DMS 273 treated with DMSO at 0.1 percent for 48 hours (cell line): ENCODE results near the gene NFATC3.

Source experiments
- DNase-seq: peaks from one replicate; lab custom pipeline; 2025; lab: John Stamatoyannopoulos, UW

NFATC3 gene

DNA sequence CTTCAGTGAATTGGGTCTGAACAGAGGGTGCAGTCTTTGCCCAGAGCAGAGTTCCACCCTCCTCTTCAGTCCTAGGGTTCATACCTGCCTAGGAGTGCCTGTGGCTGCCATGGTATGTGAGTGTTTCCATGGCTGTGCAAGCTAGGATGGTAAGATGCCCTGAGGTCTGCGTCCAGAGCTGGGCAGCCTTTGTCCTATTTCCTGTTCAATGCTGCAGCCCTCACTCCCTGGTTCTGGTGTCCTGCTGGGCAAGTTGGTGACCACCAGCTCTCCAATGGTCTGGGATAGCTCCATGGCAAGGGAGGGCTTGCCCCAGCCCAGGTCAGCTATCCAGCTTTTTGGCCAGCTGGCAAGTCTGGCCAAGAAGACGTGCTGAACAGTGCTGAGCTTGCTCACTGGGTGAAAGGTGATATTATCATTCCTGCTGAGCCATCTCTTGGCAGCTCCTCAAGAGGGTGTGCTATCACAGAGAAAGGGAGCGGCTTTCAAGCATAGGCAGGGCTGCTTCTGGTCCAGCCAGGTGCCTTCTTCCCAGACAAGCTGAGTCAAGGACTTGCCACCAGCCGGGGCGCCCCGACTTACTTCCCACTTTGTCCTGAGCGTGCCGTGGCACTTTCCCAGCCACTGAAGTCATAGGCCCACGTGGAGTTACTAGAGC lies 13.0 kb upstream of the NFATC3 start:
- no peak for DNase-seq

DNA sequence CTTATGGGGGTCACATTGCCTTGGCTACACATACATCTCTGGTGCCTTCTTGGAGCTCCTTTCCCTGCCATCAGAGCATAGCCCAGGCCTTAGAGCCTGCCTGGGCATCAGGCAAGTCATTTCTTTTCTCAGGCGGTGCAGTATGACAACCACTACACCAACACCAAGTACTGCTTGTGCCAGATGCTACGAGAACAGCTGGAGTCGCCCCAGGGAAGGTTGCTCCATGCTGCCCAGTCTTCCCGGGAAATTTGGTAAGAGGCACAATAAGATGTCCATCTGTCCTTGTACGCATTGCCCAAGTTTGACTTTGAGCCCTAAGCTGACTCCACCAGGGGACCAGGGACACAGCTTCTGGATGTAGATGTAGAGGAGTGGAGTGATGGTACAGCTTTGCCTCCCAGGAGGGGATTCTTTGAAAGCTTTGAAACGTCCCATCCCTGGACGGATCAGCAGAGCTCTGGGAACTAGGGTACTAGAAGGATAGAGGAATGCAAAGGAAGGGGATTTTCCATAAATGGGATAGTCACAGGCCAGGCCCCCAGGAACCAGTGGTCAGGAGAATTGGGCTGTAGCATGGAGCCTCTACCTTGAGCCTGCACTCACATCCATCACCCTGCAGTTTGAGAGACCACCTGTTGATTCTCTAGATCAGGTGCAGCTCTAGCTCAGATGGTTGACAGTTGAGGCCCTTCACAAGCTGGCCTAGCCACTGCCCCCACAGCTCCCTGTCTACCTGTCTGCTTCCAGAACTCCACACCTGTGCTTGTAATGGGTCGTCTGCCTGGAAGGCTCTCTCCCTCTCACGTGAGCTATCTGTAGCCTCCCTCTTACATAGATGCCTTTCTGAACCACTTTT lies 11.0 kb upstream of the NFATC3 start:
- DNase-seq: no peak

DNA sequence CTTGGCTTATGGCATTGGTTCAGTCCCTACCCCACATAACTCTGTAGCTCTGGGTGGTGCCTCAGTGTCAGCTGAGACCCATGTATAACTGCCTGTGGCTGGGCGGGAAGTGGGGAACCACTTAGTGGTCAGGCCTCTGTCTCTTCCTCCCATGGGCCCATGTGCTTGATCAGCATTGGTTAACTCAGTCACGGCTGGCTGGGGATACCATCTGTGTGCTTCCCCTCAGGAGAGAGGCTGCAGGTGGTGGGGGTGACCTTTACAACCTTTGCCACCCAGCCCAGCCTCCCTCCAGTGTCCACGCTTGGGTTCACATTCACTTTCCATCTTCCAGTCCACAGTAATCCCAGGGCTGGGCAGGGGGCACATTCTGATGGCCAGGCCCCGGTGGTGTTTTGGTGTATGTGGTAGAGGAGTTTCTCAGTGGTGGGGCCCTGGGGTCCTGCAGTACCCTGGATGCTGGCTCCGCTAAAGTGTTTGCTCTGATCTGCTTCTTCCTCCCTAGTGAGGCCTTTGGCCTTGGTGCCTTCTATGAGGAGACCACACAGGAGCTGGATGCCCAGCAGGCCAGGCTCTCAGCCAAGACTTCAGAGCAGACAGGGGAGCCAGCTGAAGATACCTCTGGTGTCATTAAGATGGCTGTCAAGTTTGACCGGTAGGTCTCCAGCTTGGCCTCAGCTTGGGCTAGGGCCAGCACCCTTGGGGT lies 10.2 kb upstream of the NFATC3 start:
- DNase-seq: no peak

DNA sequence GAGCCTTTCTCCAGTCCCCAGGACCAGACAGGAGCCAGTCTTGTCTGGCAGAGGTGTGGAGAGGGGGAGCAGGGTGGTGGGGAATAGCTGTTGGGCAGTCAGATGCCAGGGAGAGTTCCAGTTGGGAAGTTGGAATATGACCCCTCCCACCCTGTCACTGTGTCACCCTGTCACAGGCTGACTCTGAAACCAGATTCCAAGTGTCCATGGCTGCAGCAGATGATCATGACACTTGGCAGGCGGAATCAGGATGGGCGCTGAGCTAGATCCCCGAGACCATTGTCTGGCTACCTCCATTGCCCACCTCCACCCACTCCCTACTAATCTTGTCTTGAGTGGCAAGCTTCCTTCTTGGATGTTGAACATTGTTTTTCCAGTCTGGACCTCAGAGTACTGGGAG lies 9.2 kb upstream of the NFATC3 start:
- no peak for DNase-seq

DNA sequence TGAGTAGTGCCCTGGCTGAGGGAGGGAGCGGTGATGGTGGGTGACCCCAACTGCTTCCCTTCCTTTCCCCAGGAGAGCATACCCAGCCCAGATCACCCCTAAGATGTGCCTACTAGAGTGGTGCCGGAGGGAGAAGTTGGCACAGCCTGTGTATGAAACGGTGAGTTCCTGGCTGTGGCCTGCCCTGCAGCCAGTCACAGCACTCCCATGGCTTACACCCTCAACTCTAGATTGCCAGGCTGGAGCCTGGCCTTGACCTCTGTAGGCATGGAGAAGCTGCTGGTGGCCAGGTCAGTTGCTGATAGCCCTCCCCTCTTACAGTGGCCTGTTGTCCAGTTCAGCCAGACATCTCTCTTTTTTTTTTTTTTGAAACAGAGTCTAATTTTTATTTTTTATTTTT lies 8.6 kb upstream of the NFATC3 start:
- no peak for DNase-seq

DNA sequence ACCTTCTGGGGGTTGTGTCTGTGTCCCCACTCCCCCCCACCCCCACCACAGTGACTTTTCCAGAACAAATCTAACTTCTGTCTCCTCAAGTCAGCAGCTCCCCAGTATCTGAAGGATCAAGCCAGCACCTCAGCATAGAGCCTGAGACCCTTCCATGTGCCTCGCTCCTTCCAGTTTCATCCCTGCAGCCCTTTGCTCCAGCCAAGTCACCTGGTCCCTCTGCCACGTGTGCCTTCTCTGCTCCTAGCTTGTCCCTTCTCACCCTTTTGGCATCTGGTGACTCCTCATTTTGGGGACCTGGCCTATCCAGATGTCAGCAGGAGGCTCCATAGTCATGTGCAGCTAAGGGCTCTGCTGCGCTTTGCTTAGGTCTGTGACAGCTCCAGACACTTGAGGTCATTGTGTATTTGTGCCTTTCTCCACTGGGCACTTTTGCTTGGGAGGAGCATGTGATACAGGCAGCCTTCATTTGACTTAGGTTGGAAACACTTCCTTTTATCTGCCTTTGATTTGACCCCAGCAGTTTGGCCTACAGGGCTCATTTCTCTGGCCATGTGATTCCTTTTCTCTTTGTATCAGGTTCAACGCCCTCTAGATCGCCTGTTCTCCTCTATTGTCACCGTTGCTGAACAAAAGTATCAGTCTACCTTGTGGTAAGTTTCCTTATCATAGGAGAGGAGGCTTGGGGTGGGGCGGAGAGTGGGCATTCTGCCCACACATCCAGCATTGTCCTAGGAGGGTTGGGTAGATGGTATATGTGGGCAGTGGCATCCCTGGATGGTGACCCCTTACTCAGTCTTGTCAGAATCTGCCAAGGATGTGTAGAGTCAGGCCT lies 7.1 kb upstream of the NFATC3 start:
- no peak for DNase-seq

DNA sequence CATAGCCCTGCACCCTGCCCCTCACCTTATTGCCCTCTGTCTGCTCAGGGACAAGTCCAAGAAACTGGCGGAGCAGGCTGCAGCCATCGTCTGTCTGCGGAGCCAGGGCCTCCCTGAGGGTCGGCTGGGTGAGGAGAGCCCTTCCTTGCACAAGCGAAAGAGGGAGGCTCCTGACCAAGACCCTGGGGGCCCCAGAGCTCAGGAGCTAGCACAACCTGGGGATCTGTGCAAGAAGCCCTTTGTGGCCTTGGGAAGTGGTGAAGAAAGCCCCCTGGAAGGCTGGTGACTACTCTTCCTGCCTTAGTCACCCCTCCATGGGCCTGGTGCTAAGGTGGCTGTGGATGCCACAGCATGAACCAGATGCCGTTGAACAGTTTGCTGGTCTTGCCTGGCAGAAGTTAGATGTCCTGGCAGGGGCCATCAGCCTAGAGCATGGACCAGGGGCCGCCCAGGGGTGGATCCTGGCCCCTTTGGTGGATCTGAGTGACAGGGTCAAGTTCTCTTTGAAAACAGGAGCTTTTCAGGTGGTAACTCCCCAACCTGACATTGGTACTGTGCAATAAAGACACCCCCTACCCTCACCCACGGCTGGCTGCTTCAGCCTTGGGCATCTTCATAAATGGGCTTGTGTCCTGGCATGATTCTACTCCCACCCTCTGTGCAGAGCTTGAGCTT lies 6.3 kb upstream of the NFATC3 start:
- no peak for DNase-seq

DNA sequence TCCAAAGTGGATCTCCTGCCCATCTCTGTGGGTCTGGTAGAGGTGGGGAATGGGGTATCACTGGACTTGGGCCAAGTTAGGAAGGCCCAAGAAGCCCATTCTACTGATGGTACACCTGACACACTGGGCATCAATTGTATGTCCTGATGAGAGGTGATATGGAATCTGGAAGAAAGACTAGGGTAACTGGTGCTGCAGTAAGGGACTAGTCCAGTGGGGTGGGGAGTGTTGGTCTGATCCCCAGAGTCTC lies 5.9 kb upstream of the NFATC3 start:
- DNase-seq: no peak

DNA sequence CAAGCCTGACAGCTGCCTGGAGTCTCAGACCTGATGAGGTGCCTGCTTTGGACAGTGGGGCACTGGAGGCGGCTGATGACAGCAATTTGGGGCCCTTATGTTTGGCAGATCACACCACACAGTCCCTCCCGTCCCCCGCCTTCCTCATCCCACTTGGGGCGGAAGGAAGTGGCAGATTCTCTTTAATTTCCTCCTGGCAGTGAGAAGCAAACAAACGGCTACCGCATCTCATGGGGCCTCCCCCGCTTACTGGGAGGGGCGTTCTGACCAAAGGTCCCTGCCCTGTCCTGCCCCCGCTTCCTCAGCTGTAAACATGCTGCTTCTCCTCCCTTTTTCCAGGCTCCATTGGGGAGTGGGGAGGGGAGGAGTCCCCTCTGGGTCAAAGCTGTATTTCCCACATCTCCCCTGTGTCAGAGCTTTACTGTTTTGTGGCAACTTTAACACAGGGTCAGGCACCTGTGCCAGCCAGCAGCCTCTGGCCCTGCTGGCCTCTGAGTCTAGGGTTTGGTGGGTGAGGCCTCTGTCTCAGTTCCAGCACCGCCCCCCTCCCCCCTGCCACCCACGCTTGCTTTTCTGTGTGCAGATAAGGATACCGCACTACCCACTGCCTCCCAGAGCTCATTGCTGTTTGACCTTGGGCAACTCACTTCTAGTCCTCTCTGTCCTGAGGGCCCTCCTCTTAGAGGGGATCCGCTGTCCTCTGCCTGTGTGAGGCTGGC lies 5.4 kb upstream of the NFATC3 start:
- no peak for DNase-seq

DNA sequence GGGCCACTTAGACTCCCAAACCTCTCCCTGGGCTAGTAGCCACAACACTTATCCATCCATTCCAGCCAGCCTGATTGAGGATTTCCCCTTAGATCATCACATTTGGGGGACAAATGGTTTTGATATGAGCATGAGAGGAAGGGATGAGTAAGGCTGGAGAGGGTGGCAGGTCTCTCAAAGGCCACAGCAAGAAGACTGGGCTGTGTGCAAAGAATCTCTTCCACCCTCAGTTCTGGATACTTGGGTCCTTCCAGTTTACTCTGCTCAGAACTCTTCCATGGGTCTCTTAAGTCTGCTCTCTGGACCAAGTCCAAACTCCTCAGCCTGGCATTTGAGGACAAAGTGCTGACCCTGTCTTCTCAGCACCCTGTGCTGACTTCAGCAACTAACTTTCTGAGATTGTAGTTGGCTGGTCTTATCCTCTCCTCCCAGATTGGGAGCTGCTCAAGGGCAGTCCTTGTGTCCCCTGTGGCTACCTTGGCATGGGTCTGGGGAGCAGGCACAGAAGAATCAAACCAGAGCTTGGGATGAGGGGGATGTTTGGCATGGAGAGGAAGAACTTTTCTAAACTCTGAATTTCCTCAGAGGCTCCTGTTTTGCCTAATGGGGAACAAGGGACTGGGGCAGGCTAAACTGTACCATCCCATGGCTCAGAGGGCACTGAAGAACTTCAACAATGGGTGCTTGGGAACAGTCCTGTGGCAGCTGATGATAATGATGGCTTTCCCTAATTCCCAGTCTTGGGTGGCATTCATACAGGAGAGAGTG lies 3.1 kb upstream of the NFATC3 start:
- no peak for DNase-seq

DNA sequence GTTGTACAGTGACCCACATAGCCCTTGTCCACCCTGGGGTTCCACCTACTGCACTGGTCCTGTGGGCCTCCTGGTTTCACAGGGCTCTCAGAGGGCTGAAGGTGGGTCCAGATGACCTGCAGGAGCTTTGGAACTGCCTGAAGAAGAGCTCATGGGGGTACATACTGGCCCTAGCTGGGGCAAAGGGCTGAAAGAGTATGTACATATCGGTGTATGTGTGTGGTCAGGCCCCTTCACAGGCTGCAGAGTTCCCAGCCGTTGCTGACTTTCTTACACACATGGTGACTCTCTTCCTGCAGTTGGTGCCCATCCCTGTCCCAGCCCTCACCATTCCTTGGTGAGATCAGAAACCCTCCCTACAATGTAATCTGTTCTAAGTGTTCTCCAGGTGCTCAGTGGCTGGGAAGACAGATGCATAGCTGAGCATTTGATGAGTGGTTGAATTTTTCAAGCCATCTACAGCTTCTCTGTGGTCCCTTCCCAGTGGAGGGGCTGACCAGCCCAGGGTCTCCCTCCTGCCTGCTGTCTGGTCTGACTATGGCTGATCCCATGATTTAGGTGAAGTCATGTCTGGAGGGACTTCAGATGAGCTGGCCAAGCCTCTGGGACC lies 2.4 kb upstream of the NFATC3 start:
- no peak for DNase-seq

DNA sequence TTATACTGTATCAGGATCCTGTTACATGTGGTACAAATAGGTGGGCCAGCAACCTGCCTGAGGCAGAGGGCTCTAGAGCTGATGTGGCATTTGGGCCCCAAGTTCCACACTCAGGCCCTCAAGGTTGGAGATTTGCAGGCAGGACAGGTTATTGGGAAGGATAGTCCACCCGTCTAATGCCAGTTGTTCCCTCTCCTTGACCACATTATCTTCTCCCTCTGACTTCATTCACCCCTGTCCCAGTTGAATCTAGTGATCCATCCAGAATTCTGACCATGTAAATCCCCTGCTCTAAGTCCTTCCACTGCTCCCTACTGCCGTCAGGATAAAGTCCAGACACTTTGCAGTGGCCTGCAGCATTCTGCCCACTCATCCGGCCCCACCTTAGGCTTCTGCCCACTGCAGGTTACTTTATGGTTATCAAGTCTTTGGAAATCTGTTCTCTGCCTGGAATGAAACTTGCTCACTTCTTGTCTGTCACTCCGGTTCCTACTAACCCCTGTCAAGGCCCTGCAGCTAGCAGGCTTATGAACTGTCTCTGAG lies 1.9 kb upstream of the NFATC3 start:
- no peak for DNase-seq

DNA sequence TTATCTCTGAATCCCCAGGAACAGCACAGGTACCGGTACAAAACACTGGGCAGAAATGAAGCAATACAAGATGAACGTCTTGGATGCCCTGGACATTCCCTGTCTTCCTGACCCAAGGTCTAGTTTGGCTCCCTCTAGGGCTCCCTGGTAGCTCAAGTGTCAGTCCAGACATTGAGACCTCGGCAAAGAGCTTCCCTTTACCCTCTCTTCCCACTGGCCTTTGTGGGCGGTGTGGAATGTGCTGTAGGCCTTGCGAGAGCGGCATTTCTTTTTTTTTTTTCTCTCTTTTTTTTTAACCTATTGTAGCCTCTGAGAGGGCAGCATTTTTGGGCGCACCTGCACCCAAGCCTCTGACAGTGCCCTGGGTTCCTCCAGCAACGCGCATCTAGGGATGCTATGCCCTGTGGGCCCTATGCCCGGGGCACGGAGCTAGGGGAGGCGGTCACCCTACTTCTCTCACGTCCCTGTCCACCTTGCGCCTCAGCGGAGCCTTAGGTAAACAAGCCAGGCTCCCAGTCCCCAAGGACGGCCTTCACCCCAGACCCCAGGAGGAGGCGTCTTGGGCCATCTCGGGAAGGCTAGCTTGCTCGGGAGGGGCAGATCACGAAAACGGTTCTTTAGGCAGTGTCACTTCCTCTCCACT lies 1.2 kb upstream of the NFATC3 start:
- no peak for DNase-seq

DNA sequence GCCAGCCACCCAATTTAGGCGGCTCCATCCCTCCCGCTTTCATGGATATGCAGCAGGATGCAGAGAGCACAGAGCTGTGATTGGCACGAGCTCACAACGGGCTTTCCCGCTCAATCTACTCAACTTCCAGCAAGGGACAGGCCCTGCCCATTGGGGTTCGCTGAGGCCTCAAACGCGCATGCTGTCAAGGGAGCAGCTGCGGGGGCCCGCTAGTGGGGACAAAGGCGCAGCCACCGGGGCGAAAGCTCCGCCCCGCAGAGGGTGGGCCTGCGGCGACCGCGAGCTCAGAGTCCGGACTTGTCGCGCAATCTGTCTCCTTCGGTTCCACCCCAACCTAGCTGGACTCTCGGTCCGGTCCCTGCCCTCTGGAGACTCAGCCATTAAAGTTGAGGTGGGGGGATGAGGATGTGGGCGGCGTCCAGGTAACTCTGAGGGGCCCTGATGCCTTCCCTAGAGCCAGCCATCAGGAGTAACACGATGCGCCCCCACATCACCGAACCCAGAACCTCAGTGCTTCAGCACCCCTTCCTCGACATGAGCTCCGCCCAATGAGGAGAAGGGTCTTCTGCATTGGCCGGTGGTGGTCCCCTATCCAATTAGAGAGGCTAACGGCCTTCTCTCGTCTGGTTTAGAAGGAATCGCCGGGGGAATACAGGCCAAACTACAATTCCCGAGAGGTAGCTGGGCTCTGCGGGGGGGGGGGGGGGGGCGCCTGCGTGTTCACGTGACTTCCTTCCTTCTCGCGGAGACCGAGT lies 489 bp upstream of the NFATC3 start:
- peak; percentile 87 for DNase-seq

DNA sequence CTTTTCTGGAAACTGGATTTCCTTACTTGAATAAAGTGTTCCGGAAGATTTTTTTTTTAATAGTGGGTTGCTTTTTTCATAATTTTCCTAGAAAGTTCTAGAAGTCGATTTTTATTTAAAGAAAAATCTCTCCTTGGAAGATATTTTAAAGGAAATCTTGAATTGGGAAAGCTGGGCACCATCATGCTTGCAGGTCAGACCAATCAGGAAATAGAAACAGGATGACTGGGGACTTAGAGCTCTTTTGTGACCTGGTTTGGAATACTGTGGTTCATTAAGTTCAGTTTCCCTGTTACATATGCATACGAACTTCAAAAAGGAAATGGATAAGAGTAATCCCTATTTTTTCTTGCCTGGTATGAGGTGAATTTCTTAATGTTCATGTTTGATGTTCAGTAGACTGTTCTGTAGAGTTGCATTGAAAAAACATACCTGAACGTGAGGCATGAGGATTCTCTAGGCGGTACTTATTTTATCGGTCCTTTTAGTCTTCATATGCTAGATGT lies 1.2 kb downstream of the NFATC3 start:
- DNase-seq: no peak

DNA sequence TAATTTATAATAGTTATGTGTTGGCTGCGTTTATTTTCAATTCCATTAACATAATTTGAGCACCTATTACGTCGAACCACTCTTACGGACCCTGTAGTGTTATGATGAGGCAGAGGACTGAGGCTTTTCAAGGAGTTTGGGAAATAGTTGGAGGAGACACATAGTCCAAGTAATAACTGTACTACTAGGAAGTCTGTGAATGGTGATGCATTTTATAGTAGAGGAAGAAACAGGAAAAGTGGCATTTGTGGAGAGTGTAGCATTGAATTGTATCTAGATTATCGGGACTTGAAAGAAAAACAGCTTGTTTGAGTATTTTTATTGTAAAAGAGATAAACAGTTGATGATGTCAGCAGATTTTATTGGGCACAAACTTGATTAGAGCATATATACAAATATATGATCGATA lies 1.7 kb downstream of the NFATC3 start:
- DNase-seq: no peak

DNA sequence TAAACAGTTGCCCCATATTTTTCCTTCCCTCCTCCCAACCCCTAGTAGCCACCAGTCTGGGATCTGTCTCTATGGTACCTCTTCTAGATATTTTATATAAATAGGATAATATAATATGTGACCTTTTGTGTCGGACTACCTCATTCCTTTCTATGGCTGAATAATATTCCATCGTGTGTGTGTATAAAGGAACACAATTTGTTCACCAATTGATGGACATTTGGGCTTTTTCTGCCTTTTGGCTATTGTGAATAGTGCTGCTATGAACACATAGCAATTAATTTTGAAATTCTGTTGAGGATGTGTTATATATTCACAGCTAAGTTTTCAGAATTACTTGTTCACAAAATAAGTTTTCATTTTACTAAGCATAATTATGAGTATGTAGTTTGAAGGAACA lies 2.5 kb downstream of the NFATC3 start:
- DNase-seq: no peak
